SU-DHL-6 (cell line): ENCODE data around the gene KLK10.

Experiments
- H2AFZ ChIP-seq: fragments of 200-600 bp; sonication (generic); 2 replicates; pipeline ENCODE4 v1.6.1; 2014; ENCODE audit warnings: low read depth, mild to moderate bottlenecking, moderate library complexity, mixed read lengths, antibody characterized with exemption, low read length; ENCODE audit not compliant: severe bottlenecking
- H3F3A ChIP-seq: fragments of 200-600 bp; shearing (Covaris generic); 2 replicates; pipeline ENCODE4 v1.6.0; 2016; ENCODE audit warnings: antibody characterized with exemption, mild to moderate bottlenecking; ENCODE audit not compliant: insufficient read depth
- H3K27ac ChIP-seq: fragments of 200-600 bp; sonication (generic); 2 replicates; pipeline ENCODE4 v1.5.1; 2016; ENCODE audit warnings: low read depth, mild to moderate bottlenecking, low read length, moderate library complexity, mixed read lengths
- H3K27me3 ChIP-seq: fragments of 200-600 bp; sonication (generic), shearing (Covaris generic); 2 replicates; pipeline ENCODE4 v1.6.0; 2014; ENCODE audit warnings: mild to moderate bottlenecking, low read length
- H3K36me3 ChIP-seq: fragments of 200-600 bp; sonication (generic); 2 replicates; pipeline ENCODE4 v1.6.1; 2014; ENCODE audit warnings: mild to moderate bottlenecking, low read length, mixed read lengths
- H3K4me2 ChIP-seq: fragments of 300-600, 200-600 bp; shearing (Covaris generic), sonication (generic); 2 replicates; pipeline ENCODE4 v1.6.0; 2014; ENCODE audit warnings: low read length, low read depth, mild to moderate bottlenecking; ENCODE audit not compliant: poor library complexity, severe bottlenecking
- H3K4me3 ChIP-seq: fragments of 200-600 bp; sonication (generic); 2 replicates; pipeline ENCODE4 v1.5.1; 2014; ENCODE audit warnings: antibody characterized with exemption, low read length, mild to moderate bottlenecking, mixed read lengths; ENCODE audit not compliant: insufficient read depth, poor library complexity, severe bottlenecking
- H3K79me2 ChIP-seq: fragments of 200-600 bp; sonication (generic); 2 replicates; pipeline ENCODE4 v1.6.1; 2014; ENCODE audit warnings: mild to moderate bottlenecking, low read length, moderate library complexity; ENCODE audit not compliant: insufficient read depth
- H3K9ac ChIP-seq: fragments of 200-600 bp; sonication (generic); 2 replicates; pipeline ENCODE4 v1.7.0; 2014; ENCODE audit warnings: mild to moderate bottlenecking, low read length
- H3K9me2 ChIP-seq: fragments of 200-600 bp; sonication (generic); replicated peaks from 2 replicates; pipeline ENCODE4 v1.6.1; 2014; ENCODE audit warnings: low read length; ENCODE audit not compliant: insufficient read depth
- H3K9me3 ChIP-seq: fragments of 200-600 bp; sonication (generic); 2 replicates; pipeline ENCODE4 v1.6.1; 2014; ENCODE audit warnings: low read length, mixed read lengths; ENCODE audit not compliant: insufficient read depth
- H4K20me1 ChIP-seq: fragments of 200-600 bp; sonication (generic); 2 replicates; pipeline ENCODE4 v1.6.1; 2014; ENCODE audit warnings: low read depth, mild to moderate bottlenecking, antibody characterized with exemption, low read length, moderate library complexity, mixed read lengths
- EZH2phosphoT487 ChIP-seq: fragments of 200-600 bp; sonication (generic), shearing (Covaris generic); conservative IDR thresholded peaks from 2 replicates; pipeline ENCODE4 v1.6.1; 2018; ENCODE audit warnings: mild to moderate bottlenecking, antibody characterized with exemption, low read length, moderate library complexity, mixed read lengths
- TF ChIP-seq, protein P1 (sequence below): fragments of 200-600 bp; sonication (generic); IDR thresholded peaks from one replicate; pipeline ENCODE4 v1.5.1; 2017; ENCODE audit warnings: antibody characterized with exemption, mild to moderate bottlenecking, low read length, moderate library complexity; ENCODE audit not compliant: insufficient read depth, poor library complexity, severe bottlenecking

The KLK10 gene

DNA sequence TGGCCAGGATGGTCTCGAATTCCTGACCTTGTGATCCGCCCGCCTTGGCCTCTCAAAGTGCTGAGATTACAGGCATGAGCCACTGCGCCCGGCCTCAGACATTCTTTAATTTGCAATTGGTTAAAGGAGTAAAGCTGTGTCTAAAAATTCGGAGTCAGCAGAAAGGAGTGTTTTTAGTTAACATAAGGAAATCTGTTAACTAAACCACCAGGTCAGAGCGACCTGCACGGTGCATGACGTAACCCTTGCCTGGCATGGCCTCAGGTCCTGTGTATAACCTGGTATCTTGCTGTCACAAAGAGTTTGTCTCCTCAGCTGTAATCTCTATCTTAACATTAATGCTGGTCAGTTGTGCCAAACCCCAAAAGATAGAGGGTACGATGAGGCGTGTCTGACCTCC, 24.8 kb upstream of the KLK10 start:
- Histone ChIP-seq H3K27ac (no peak overlapping the region), H3K4me3 (no peak overlapping the region), H3K9ac (no peak overlapping the region), H3K4me2 (no peak overlapping the region), H2AFZ (no peak overlapping the region), H3F3A (no peaks in the 10 kb centered on the region), H3K9me2 (no peaks in the 10 kb centered on the region), H4K20me1 (no peaks in the 10 kb centered on the region), H3K27me3 (no peaks in the 10 kb centered on the region), H3K9me3 (no peaks in the 10 kb centered on the region), H3K79me2 (no peaks in the 10 kb centered on the region), H3K36me3 (no peaks in the 10 kb centered on the region)
- no peak for TF ChIP-seq EZH2phosphoT487
- TF ChIP-seq, protein P1, sequence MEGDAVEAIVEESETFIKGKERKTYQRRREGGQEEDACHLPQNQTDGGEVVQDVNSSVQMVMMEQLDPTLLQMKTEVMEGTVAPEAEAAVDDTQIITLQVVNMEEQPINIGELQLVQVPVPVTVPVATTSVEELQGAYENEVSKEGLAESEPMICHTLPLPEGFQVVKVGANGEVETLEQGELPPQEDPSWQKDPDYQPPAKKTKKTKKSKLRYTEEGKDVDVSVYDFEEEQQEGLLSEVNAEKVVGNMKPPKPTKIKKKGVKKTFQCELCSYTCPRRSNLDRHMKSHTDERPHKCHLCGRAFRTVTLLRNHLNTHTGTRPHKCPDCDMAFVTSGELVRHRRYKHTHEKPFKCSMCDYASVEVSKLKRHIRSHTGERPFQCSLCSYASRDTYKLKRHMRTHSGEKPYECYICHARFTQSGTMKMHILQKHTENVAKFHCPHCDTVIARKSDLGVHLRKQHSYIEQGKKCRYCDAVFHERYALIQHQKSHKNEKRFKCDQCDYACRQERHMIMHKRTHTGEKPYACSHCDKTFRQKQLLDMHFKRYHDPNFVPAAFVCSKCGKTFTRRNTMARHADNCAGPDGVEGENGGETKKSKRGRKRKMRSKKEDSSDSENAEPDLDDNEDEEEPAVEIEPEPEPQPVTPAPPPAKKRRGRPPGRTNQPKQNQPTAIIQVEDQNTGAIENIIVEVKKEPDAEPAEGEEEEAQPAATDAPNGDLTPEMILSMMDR: no peak

DNA sequence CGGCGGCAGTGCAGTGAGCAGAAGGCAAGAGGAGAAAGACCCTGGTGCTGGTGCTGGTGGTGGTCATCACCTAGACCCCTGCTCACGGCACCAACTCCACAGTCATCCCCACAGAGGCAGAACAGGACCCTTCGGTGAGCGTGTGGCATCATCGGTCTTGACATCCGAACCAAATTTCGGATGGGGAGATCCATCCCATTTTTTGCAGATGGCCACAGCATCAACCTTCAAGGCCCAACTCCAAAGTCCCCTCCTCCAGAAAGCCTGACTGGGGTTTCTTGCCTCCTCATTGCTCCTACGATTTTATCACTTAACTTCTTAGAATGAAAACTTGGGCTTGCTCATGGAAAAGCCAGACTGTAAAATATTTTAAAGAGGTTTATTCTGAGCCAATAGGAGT, 24.0 kb upstream of the KLK10 start:
- Histone ChIP-seq H3K9me3 (no peaks in the 10 kb centered on the region), H3K4me2 (no peak overlapping the region), H3K9me2 (no peaks in the 10 kb centered on the region), H3K79me2 (no peaks in the 10 kb centered on the region), H3K27me3 (no peaks in the 10 kb centered on the region), H3K27ac (no peak overlapping the region), H3K4me3 (no peak overlapping the region), H3K9ac (no peak overlapping the region), H3K36me3 (no peaks in the 10 kb centered on the region), H3F3A (no peaks in the 10 kb centered on the region), H2AFZ (no peak overlapping the region), H4K20me1 (no peaks in the 10 kb centered on the region)
- no peak for TF ChIP-seq EZH2phosphoT487
- TF ChIP-seq, protein P1: no peak

DNA sequence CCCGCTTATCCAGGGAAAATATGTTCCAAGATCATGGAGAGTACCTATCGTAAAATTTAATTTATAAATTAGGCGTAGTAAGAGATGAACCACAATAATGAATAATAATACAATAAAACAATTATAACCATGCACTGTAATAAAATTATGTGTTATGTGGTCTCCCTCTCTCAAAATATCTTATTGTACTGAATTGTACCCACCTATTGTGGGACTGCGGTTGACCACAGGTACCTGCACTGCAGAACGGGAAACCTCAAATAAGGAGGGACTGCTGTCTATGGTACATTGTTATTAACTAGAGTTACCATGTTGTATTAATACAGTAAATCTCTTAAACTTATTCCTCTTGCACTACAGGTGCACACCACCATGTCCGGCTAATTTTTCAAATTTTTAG, 20.6 kb upstream of the KLK10 start:
- H3F3A ChIP-seq: no peaks in the 10 kb centered on the region
- no peaks in the 10 kb centered on the region for H3K36me3 ChIP-seq
- no peaks in the 10 kb centered on the region for H3K9me3 ChIP-seq
- no peaks in the 10 kb centered on the region for H4K20me1 ChIP-seq
- H3K27ac ChIP-seq: no peak overlapping the region
- no peak overlapping the region for H3K9ac ChIP-seq
- no peaks in the 10 kb centered on the region for H3K9me2 ChIP-seq
- TF ChIP-seq EZH2phosphoT487: no peak
- TF ChIP-seq, protein P1: no peak
- H2AFZ ChIP-seq: no peak overlapping the region
- H3K27me3 ChIP-seq: no peaks in the 10 kb centered on the region
- H3K4me3 ChIP-seq: no peak overlapping the region
- no peak overlapping the region for H3K4me2 ChIP-seq
- H3K79me2 ChIP-seq: no peaks in the 10 kb centered on the region

DNA sequence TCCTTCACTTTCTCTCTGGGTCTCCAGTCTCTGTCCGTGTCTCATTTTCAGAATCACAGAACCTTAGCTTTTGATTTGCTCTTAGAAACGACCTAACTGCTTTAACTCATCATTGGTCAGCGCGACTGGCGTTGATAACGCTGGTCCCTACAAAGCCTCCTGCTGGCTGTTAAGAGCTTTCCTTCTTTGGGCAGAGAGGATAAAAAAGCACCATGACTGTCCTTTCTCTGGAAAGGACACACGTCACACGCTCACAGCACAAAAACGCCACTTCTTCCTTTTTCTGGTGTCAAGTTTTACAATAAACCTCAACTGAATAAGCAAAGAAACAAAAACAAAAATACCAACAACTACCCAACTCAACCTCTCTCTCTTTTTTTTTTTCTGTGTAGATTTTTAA, 17.0 kb upstream of the KLK10 start:
- no peak for TF ChIP-seq EZH2phosphoT487
- TF ChIP-seq, protein P1: no peak
- Histone ChIP-seq H3K27ac (no peak overlapping the region), H4K20me1 (no peaks in the 10 kb centered on the region), H3K4me3 (no peak overlapping the region), H2AFZ (no peak overlapping the region), H3K4me2 (no peak overlapping the region), H3K9me2 (no peaks in the 10 kb centered on the region), H3F3A (no peaks in the 10 kb centered on the region), H3K27me3 (no peaks in the 10 kb centered on the region), H3K9ac (no peak overlapping the region), H3K9me3 (no peaks in the 10 kb centered on the region), H3K79me2 (no peaks in the 10 kb centered on the region), H3K36me3 (no peaks in the 10 kb centered on the region)
